Natural killer cell (primary cell): ENCODE measurements around the gene TPO. TPM values are rescaled to one million over a fixed set of nuclear protein-coding genes. Genes with fewer than 3 reads are reported as not detected.
A peak's percentile ranks its signal among the peaks of the same experiment; 100 is the strongest.

Experiments
- ATAC-seq, 3 donors: fragments of 150-1000 bp in 2 of 3; fragments of 200-7000 bp in 1 of 3; cut with Tn5 transposase; 1 replicate in 1 of 3; 2 replicates in 2 of 3; pipeline ENCODE4 v1.10.0; 2021; ENCODE audit warnings: mild to moderate bottlenecking in 2 of 3, moderate library complexity in 2 of 3
- DNase-seq, 2 donors: peaks; one replicate each; pipeline versions ENCODE4 v3.0.0 to v3.0.0-alpha.2; 2013 to 2021; ENCODE audit warnings: mixed read lengths in 1 of 2
- H3K27ac ChIP-seq: one replicate; pipeline ENCODE4 v1.5.1; 2013; ENCODE audit warnings: mild to moderate bottlenecking, low read length
- H3K27me3 ChIP-seq: one replicate; pipeline ENCODE4 v1.6.1; 2013; ENCODE audit warnings: low read length; ENCODE audit not compliant: control insufficient read depth, insufficient read depth
- H3K36me3 ChIP-seq: one replicate; pipeline ENCODE4 v1.6.1; 2013; ENCODE audit warnings: low read length; ENCODE audit not compliant: control insufficient read depth, insufficient read depth
- H3K4me1 ChIP-seq: one replicate; pipeline ENCODE4 v1.6.1; 2013; ENCODE audit warnings: low read length; ENCODE audit not compliant: control insufficient read depth, insufficient read depth
- H3K4me3 ChIP-seq: one replicate; pipeline ENCODE4 v1.5.1; 2013; ENCODE audit warnings: low read length
- H3K9me3 ChIP-seq: one replicate; pipeline ENCODE4 v1.6.1; 2013; ENCODE audit warnings: low read length; ENCODE audit not compliant: control insufficient read depth, insufficient read depth
- H3K27ac Mint-ChIP-seq, 2 donors: one replicate each; pipeline ENCODE4 v1.8.0; 2022; ENCODE audit warnings: mild to moderate bottlenecking in 2 of 2, mixed read lengths in 2 of 2, moderate library complexity in 1 of 2
- H3K27me3 Mint-ChIP-seq, 2 donors: one replicate each; pipeline ENCODE4 v1.8.0; 2022; ENCODE audit warnings: low read depth in 2 of 2, mixed read lengths in 2 of 2
- H3K36me3 Mint-ChIP-seq: one replicate; pipeline ENCODE4 v1.8.0; 2022; ENCODE audit warnings: mixed read lengths
- H3K4me1 Mint-ChIP-seq, 2 donors: one replicate each; pipeline ENCODE4 v1.8.0; 2022; ENCODE audit warnings: mixed read lengths in 2 of 2
- H3K4me3 Mint-ChIP-seq: one replicate; pipeline ENCODE4 v1.8.0; 2022; ENCODE audit warnings: mild to moderate bottlenecking, moderate library complexity, mixed read lengths
- H3K9me3 Mint-ChIP-seq, 2 donors: one replicate each; pipeline ENCODE4 v1.8.0; 2022; ENCODE audit warnings: mixed read lengths in 2 of 2
- CTCF ChIP-seq: fragments of 200-600 bp; IDR thresholded peaks from one replicate; pipeline ENCODE4 v1.8.0; 2022; ENCODE audit warnings: antibody characterized with exemption
- WGBS: methylation state at CpG from one replicate; pipeline ENCODE4 v1.1.7; 2013; ENCODE audit warnings: missing lambda C conversion rate; ENCODE audit not compliant: insufficient coverage; 5-methylcytosine and 5-hydroxymethylcytosine counted together
- intact Hi-C: fragments of 100-400 bp; cut with micrococcal nuclease; formaldehyde crosslinking; loops from one replicate; pipeline ENCODE4 v1.14.2; 2022
- total RNA-seq, 4 donors: library from RNA; stranded (reverse); fragments of 120-200 nt in 1 of 4; gene quantifications; one replicate each; pipeline versions ENCODE4 v1.2.3 to v1.2.4, GENCODE V29; 2013 to 2022

The TPO gene
- total RNA-seq, 3 donors from 2014 or later (not counting 1 experiment from before 2014, with no cell fraction given), result not detected

GRCh38 chr2:1527153-1527992, 114.1 kb downstream of the TPO start:
- H3K36me3 ChIP-seq, result no peaks in the 10 kb centered on the region
- H3K9me3 ChIP-seq, result no peaks in the 10 kb centered on the region
- H3K4me3 ChIP-seq, result no peak overlapping the region
- H3K36me3 Mint-ChIP-seq, result no peaks in the 10 kb centered on the region
- no peak for TF ChIP-seq CTCF
- no peaks in the 10 kb centered on the region for H3K27me3 ChIP-seq
- ATAC-seq (no peak), DNase-seq (no peak)
- H3K9me3 Mint-ChIP-seq, result no peaks in the 10 kb centered on the region
- 79% methylated on average over 9 of the region's 9 CpGs for WGBS
- H3K4me1 Mint-ChIP-seq, result no peaks in the 10 kb centered on the region
- no peak overlapping the region for H3K27ac Mint-ChIP-seq
- no peak overlapping the region for H3K4me3 Mint-ChIP-seq
- no peak overlapping the region for H3K27ac ChIP-seq
- H3K4me1 ChIP-seq, result no peaks in the 10 kb centered on the region
- intact Hi-C loops, result no loop called here
- H3K27me3 Mint-ChIP-seq, result no peaks in the 10 kb centered on the region

- Histone ChIP-seq H3K9me3 (no peaks in the 10 kb centered on the region), H3K4me1 (no peaks in the 10 kb centered on the region), H3K4me3 (no peak overlapping the region), H3K36me3 (no peaks in the 10 kb centered on the region), H3K27ac (no peak overlapping the region), H3K27me3 (no peaks in the 10 kb centered on the region)
- DNase-seq, result no peak
- Mint-ChIP-seq H3K36me3 (no peaks in the 10 kb centered on the region), H3K9me3 (no peaks in the 10 kb centered on the region), H3K27me3 (no peaks in the 10 kb centered on the region), H3K4me3 (no peak overlapping the region), H3K27ac (no peak overlapping the region), H3K4me1 (no peaks in the 10 kb centered on the region)
- WGBS, result 81% methylated on average over 6 of the region's 6 CpGs
- no peak for TF ChIP-seq CTCF
- intact Hi-C loops, result no loop called here
- no peak for ATAC-seq
Measured at GRCh38 chr2:1528273-1529064, 115.2 kb downstream of the TPO start.

GRCh38 chr2:1538663-1539062, 125.4 kb downstream of the TPO start:
- Histone ChIP-seq H3K36me3 (no peaks in the 10 kb centered on the region), H3K27ac (no peak overlapping the region), H3K9me3 (no peaks in the 10 kb centered on the region), H3K4me1 (no peaks in the 10 kb centered on the region), H3K4me3 (no peak overlapping the region), H3K27me3 (no peaks in the 10 kb centered on the region)
- Mint-ChIP-seq H3K27me3 (peaks cover 0 to 2% of the 10 kb centered on the region in 2 donors), H3K36me3 (no peaks in the 10 kb centered on the region), H3K4me3 (no peak overlapping the region), H3K27ac (no peak overlapping the region), H3K4me1 (no peaks in the 10 kb centered on the region), H3K9me3 (no peaks in the 10 kb centered on the region)
- no peak for TF ChIP-seq CTCF
- 41% methylated on average over 10 of the region's 10 CpGs for WGBS
- ATAC-seq (no peak), DNase-seq (peak in 1 of 2 donors; percentile 20)
- intact Hi-C loops, result no loop called here
